GM10266 (cell line): ENCODE data around the gene AMOTL2.

ENCODE experiments used
- DNase-seq: peaks from one replicate; pipeline ENCODE4 v3.0.0; 2012; ENCODE audit errors: extremely low spot score
- TF ChIP-seq, protein P1 (sequence below): IDR thresholded peaks from 2 replicates; pipeline ENCODE4 v1.5.1; 2012; ENCODE audit warnings: mild to moderate bottlenecking, low read depth; ENCODE audit not compliant: control insufficient read depth, insufficient read depth; ENCODE audit errors: missing control alignments

Gene AMOTL2

DNA sequence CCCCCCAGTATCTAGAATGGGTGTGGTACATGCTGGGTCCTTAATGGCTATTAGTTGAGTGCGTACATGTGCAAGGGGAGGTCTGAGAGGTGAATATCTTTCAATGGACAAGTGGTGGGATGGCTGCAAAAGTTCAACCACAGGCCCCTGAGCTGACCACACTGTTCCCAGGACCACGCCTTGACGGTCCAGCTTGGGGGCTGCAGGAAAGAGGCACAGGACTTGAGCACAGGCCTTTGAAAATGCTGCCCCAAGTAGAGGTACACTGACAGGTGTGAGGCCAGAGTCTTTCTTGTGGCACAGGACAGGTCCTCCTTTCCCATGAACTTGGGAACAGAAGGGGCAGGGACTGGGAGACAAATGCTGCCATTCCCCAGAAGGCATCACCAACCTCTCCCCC lies 24.0 kb downstream of the AMOTL2 start:
- TF ChIP-seq, protein P1, sequence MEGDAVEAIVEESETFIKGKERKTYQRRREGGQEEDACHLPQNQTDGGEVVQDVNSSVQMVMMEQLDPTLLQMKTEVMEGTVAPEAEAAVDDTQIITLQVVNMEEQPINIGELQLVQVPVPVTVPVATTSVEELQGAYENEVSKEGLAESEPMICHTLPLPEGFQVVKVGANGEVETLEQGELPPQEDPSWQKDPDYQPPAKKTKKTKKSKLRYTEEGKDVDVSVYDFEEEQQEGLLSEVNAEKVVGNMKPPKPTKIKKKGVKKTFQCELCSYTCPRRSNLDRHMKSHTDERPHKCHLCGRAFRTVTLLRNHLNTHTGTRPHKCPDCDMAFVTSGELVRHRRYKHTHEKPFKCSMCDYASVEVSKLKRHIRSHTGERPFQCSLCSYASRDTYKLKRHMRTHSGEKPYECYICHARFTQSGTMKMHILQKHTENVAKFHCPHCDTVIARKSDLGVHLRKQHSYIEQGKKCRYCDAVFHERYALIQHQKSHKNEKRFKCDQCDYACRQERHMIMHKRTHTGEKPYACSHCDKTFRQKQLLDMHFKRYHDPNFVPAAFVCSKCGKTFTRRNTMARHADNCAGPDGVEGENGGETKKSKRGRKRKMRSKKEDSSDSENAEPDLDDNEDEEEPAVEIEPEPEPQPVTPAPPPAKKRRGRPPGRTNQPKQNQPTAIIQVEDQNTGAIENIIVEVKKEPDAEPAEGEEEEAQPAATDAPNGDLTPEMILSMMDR: no peak
- no peak for DNase-seq

DNA sequence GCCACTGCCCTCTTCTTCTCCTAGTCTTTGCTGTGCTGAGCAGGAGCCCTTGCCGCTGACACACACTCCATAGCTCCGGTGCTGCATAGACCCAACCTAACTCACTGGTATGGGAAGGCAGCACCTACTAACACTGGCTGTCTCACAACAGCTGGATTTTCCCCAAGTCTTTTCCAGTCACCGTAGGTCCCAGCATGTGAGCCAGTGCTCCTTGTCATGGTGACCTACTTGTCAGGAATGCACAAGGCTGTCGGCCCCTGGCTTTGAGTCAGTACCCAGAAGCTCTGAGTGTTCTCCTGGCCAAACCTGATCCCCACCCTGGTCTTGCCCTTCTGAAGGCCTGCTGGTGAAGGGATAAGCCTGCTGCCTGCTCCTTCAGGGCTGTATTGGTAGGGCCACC lies 25.7 kb downstream of the AMOTL2 start:
- TF ChIP-seq, protein P1: no peak
- no peak for DNase-seq

DNA sequence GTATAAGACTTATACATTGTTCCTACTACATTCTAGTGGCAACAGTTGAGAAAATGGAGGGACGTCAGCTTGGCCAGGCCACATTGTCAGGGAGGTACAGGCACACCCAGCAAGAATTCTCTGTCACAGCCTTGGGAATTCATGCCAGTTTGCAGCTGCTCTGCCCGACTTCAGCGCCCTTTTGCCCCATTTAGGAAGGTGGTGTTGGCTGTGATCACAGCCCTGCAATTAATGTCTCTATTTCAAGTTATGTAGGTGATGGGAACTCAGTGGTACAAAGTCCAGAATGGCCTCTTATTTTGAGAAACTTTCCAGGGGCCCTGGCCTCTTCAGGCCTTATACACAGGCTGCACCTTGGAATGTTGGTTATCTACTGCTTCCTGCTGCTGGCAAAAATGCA lies 26.7 kb downstream of the AMOTL2 start:
- no peak for DNase-seq
- TF ChIP-seq, protein P1: no peak

DNA sequence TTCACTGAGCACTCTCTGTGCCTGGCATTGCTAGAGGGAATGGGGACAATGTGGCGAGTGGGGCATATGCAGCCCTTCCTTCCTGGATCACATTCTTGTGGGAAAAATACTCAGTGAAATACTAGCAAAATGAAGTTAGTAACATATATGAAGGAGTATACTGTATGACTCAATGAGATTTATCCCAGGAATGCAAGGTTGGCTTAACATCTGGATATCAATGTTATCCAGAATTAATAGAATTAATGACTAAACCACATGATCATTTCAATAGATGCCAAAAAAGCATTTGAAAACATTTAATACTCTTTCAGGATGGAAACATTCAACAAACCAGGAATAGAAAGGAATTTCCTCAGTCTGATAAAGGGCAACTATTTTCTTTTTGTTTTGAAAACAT lies 27.5 kb downstream of the AMOTL2 start:
- TF ChIP-seq, protein P1: no peak

DNA sequence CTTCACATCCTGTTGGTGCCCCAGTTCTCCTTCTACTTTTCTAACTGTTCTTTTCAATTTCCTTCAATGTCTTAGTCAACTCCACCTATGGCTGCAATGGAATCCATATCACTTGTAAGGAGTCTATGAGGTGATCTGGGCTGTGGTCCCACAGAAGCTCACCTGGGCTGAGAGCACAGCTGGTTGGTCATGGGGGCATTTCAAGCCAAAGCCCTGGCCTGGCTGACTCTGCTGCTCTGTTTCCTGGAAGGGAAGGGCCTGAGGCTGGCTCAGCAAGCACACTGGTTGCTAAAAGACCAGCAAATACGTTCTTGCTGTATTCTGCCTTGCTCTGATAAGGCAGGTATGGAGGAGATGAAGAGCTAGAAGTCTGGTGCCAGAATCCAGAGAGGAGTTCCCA lies 29.0 kb downstream of the AMOTL2 start:
- DNase-seq: no peak
- TF ChIP-seq, protein P1: no peak

More for the DNA sequence above, 27.5 kb downstream of the AMOTL2 start:
- DNase-seq: no peak

DNA sequence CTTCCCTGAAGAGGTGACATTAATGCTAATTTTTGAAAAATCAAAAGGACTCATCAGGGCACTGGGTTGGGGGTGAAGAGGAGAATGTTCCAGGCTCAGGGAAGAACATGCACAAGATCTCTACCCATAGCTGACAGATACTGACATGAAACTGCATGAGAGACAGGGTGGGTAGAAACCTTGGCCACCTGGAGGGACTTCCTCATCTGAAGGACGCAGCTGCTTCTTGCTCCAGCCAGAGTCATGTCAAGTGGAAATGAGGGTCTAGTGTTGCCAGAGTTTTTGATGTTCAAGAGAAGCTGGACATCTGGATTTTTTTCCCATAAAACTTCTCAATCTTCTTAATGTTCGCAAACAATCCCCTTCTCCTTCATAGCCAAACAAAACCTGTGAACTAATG lies 29.7 kb downstream of the AMOTL2 start:
- DNase-seq: no peak
- TF ChIP-seq, protein P1: no peak

DNA sequence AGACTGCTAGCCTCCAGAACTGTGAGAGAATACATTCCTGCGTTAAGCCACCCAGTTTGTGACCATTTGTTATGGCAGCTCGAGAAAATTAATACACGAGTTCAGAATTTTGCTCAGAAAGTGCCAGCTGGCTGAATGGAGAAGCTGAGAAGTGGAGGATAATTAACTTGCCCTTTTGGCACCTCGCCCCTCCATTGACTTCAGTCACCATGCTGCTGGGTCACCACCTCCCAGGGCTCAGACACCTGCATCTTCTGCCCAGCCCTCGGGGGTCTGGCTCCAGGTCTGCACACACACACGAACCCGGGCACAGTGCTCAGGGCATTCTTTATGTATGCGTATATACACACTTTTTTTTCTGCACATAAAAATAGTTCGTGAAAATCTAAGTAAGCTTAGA lies 32.0 kb downstream of the AMOTL2 start:
- TF ChIP-seq, protein P1: no peak
- DNase-seq: no peak
